ENCODE data around the gene KERA.

The KERA gene, protein sequence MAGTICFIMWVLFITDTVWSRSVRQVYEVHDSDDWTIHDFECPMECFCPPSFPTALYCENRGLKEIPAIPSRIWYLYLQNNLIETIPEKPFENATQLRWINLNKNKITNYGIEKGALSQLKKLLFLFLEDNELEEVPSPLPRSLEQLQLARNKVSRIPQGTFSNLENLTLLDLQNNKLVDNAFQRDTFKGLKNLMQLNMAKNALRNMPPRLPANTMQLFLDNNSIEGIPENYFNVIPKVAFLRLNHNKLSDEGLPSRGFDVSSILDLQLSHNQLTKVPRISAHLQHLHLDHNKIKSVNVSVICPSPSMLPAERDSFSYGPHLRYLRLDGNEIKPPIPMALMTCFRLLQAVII

DNA sequence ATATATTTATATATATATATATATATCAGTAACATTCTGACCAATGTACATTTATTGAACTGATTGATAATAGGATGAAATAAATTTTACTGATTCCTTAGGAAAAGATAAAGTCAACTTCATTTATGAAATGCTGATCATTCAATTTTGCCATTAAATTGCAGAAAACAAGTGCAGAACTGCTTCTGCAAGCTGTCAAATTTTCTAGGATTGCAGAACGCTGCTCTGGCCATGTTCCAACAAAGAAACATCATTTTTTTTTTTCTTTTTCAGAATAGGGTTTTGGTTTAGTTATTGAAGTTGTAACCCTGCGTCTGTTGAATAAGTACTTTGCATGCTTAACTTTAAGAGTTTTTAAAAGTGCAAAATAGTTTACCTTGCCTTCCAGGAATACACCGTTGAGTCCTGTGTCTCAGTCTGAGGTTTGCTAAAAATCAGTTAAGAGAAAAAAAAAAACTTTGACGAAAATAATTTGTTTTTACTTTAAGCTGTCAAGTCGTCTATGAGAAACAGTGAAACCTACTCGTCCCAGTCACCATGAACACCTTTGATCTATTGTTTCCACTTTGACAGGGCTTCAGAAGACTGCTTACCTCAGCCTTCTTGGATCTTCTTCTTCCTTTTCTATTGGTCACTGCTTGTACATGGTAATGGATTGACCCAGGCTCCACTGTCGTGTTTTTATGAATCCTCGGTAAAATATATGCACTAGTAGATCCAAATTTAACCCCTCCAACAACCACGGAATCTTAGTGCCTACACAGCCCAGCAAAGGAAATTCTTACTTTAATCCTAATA, at the start of gene KERA:
TSS of gene KERA (minus strand) at position 657 of the 798 bp plus-strand sequence. CDS start 1,743 bp downstream, outside the sequence.
- no peak for TF ChIP-seq EZH2 (IDR thresholded peaks at IDR 0.05; ENCODE audit: borderline replicate concordance, low read length)
- TF ChIP-seq, protein P1, sequence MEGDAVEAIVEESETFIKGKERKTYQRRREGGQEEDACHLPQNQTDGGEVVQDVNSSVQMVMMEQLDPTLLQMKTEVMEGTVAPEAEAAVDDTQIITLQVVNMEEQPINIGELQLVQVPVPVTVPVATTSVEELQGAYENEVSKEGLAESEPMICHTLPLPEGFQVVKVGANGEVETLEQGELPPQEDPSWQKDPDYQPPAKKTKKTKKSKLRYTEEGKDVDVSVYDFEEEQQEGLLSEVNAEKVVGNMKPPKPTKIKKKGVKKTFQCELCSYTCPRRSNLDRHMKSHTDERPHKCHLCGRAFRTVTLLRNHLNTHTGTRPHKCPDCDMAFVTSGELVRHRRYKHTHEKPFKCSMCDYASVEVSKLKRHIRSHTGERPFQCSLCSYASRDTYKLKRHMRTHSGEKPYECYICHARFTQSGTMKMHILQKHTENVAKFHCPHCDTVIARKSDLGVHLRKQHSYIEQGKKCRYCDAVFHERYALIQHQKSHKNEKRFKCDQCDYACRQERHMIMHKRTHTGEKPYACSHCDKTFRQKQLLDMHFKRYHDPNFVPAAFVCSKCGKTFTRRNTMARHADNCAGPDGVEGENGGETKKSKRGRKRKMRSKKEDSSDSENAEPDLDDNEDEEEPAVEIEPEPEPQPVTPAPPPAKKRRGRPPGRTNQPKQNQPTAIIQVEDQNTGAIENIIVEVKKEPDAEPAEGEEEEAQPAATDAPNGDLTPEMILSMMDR (IDR thresholded peaks at IDR 0.05; ENCODE audit: low read length), result no peak
- no peaks in the 10 kb centered on the region for H3K36me3 ChIP-seq (ENCODE audit: insufficient read depth, low read length)
- H3K4me2 ChIP-seq (ENCODE audit: low read length), result no peak within 1 kb of the TSS
- H3K27ac ChIP-seq (ENCODE audit: low read depth, low read length, poor library complexity, severe bottlenecking), result no peak within 1 kb of the TSS
- H3K27me3 ChIP-seq (ENCODE audit: insufficient read depth, low read length), result no peaks in the 10 kb centered on the region
- H3K79me2 ChIP-seq (ENCODE audit: insufficient read depth, low read length), result no peaks in the 10 kb centered on the region
- no peak within 1 kb of the TSS for H3K9ac ChIP-seq (ENCODE audit: low read length)
- H3K4me1 ChIP-seq (ENCODE audit: insufficient read depth, low read length, severe bottlenecking), result no peaks in the 10 kb centered on the region
- no peaks in the 10 kb centered on the region for H3F3A ChIP-seq (ENCODE audit: insufficient read depth, low read length)
- H2AFZ ChIP-seq (ENCODE audit: low read length), result no peak within 1 kb of the TSS
- no peak within 1 kb of the TSS for H3K4me3 ChIP-seq (ENCODE audit: low read depth, low read length, poor library complexity, severe bottlenecking)
- H3K9me3 ChIP-seq (ENCODE audit: low read length), result no peaks in the 10 kb centered on the region
- H3K9me2 ChIP-seq (ENCODE audit: low read depth, low read length), result no peaks in the 10 kb centered on the region
- no peaks in the 10 kb centered on the region for H4K20me1 ChIP-seq (ENCODE audit: insufficient read depth, low read length)

DNA sequence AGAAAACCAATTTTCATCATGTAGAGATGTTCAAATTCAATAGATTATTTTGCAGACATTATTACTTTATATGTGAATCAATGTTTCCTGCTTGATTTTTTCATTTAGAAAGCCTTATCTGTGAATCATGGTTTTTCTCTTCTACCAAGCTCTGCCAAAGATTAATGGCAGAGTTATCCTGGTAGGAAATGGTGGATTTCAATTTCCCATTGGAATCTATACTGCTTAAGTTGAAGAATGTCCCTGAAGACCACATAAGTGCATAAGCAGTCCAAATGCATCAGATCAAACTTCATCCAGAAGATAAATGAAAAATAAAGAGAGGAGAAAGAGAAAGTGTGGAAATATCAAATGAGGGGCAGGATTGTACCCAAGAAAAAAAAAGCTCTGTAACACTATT, 48.5 kb upstream of the KERA start:
- no peaks in the 10 kb centered on the region for H3K4me1 ChIP-seq (ENCODE audit: insufficient read depth, low read length, severe bottlenecking)
- TF ChIP-seq, protein P1 (IDR thresholded peaks at IDR 0.05; ENCODE audit: low read length), result no peak
- TF ChIP-seq EZH2 (IDR thresholded peaks at IDR 0.05; ENCODE audit: borderline replicate concordance, low read length), result no peak
- no peak overlapping the region for H3K9ac ChIP-seq (ENCODE audit: low read length)
- no peak overlapping the region for H3K4me2 ChIP-seq (ENCODE audit: low read length)
- no peaks in the 10 kb centered on the region for H3K9me3 ChIP-seq (ENCODE audit: low read length)
- no peak overlapping the region for H2AFZ ChIP-seq (ENCODE audit: low read length)
- H3K27ac ChIP-seq (ENCODE audit: low read depth, low read length, poor library complexity, severe bottlenecking), result no peak overlapping the region
- no peaks in the 10 kb centered on the region for H3K79me2 ChIP-seq (ENCODE audit: insufficient read depth, low read length)
- H3F3A ChIP-seq (ENCODE audit: insufficient read depth, low read length), result no peaks in the 10 kb centered on the region
- no peaks in the 10 kb centered on the region for H4K20me1 ChIP-seq (ENCODE audit: insufficient read depth, low read length)
- H3K9me2 ChIP-seq (ENCODE audit: low read depth, low read length), result no peaks in the 10 kb centered on the region
- no peak overlapping the region for H3K4me3 ChIP-seq (ENCODE audit: low read depth, low read length, poor library complexity, severe bottlenecking)
- H3K36me3 ChIP-seq (ENCODE audit: insufficient read depth, low read length), result no peaks in the 10 kb centered on the region
- no peaks in the 10 kb centered on the region for H3K27me3 ChIP-seq (ENCODE audit: insufficient read depth, low read length)

DNA sequence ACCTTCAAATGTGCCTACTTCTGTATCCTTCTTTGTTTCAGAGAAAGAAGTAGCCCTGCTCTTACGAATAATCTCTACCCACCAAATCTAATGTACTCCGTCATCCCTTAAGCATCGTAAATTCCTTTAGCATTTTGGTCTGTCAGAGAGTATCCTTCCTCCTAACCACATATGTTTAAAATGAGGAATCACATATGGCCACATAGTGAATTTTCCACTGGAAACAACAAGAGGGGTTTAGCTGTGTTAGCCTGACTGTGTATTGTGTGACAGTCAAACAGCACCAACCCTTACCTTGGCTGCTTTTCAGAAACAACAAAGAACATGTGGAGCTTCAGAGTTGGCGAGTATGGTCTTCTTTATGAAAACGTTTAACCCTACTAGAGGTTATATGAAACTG, 48.0 kb upstream of the KERA start:
- Histone ChIP-seq H3K27me3 (ENCODE audit: insufficient read depth, low read length) (no peaks in the 10 kb centered on the region), H2AFZ (ENCODE audit: low read length) (no peak overlapping the region), H3K79me2 (ENCODE audit: insufficient read depth, low read length) (no peaks in the 10 kb centered on the region), H3F3A (ENCODE audit: insufficient read depth, low read length) (no peaks in the 10 kb centered on the region), H3K4me3 (ENCODE audit: low read depth, low read length, poor library complexity, severe bottlenecking) (no peak overlapping the region), H3K4me2 (ENCODE audit: low read length) (no peak overlapping the region), H3K4me1 (ENCODE audit: insufficient read depth, low read length, severe bottlenecking) (no peaks in the 10 kb centered on the region), H3K9me3 (ENCODE audit: low read length) (no peaks in the 10 kb centered on the region), H3K9ac (ENCODE audit: low read length) (no peak overlapping the region), H4K20me1 (ENCODE audit: insufficient read depth, low read length) (no peaks in the 10 kb centered on the region), H3K36me3 (ENCODE audit: insufficient read depth, low read length) (no peaks in the 10 kb centered on the region), H3K27ac (ENCODE audit: low read depth, low read length, poor library complexity, severe bottlenecking) (no peak overlapping the region), H3K9me2 (ENCODE audit: low read depth, low read length) (no peaks in the 10 kb centered on the region)
- TF ChIP-seq, protein P1 (IDR thresholded peaks at IDR 0.05; ENCODE audit: low read length), result no peak
- no peak for TF ChIP-seq EZH2 (IDR thresholded peaks at IDR 0.05; ENCODE audit: borderline replicate concordance, low read length)

All from OCI-LY1 (cell line).